SK-N-SH (cell line): ENCODE measurements around the gene AR. TPM values are rescaled to one million over a fixed set of nuclear protein-coding genes. Genes with fewer than 3 reads are reported as not detected.

Source experiments
- CTCF ChIA-PET: fragments of 300-600, 350-600 bp; formaldehyde crosslinking; extraction: SDS; loops from one replicate; lab custom pipeline; 2021; lab: Yijun Ruan, JAX
- POLR2A ChIA-PET: fragments of 350-600 bp; sonication (Branson Sonifier 250); formaldehyde crosslinking; extraction: SDS; loops from one replicate; lab custom pipeline; 2020; ENCODE audit warnings: antibody characterized with exemption, inconsistent platforms; lab: Yijun Ruan, JAX
- DNase-seq: peaks from one replicate; pipeline ENCODE4 v3.0.0; 2012
- H2AFZ ChIP-seq: fragments of 200-600 bp; sonication (generic); 2 replicates; pipeline ENCODE4 v1.8.1; 2016; ENCODE audit warnings: antibody characterized with exemption, mild to moderate bottlenecking, low read depth
- H3F3A ChIP-seq: fragments of 200-600 bp; sonication (generic); replicated peaks from 2 replicates; pipeline ENCODE3; 2016; ENCODE audit warnings: antibody characterized with exemption, mild to moderate bottlenecking; ENCODE audit not compliant: insufficient read depth
- H3K27ac ChIP-seq, 2 experiments: fragments of 200-500 bp in 1 of 2; fragments of 200-600 bp in 1 of 2; sonication (Bioruptor generic) in 1 of 2; sonication (generic), shearing (Covaris generic) in 1 of 2; 2 replicates each; pipeline versions ENCODE4 v1.5.1 to v1.6.1; 2014 to 2016; ENCODE audit warnings: low read depth in 2 of 2, inconsistent platforms in 1 of 2, low read length in 1 of 2, mild to moderate bottlenecking in 1 of 2, mixed read lengths in 1 of 2
- H3K27me3 ChIP-seq: fragments of 200-600 bp; sonication (generic), shearing (Covaris generic); 2 replicates; pipeline ENCODE4 v1.6.1; 2016; ENCODE audit warnings: mixed run types; ENCODE audit not compliant: insufficient read depth
- H3K36me3 ChIP-seq, 2 experiments: fragments of 200-500 bp in 1 of 2; fragments of 200-600 bp in 1 of 2; sonication (Bioruptor generic) in 1 of 2; sonication (generic) in 1 of 2; replicated peaks in 1 of 2; 2 replicates each; pipeline versions ENCODE3 to v1.5.1; 2014 to 2016; ENCODE audit warnings: low read length in 1 of 2, mild to moderate bottlenecking in 1 of 2; ENCODE audit not compliant: insufficient read depth in 2 of 2, control insufficient read depth in 1 of 2
- H3K4me1 ChIP-seq, 2 experiments: fragments of 200-500 bp in 1 of 2; fragments of 200-600 bp in 1 of 2; sonication (Bioruptor generic) in 1 of 2; sonication (generic), shearing (Covaris generic) in 1 of 2; 2 replicates each; pipeline versions ENCODE4 v1.5.1 to v1.6.1; 2014 to 2016; ENCODE audit warnings: low read depth in 1 of 2, low read length in 1 of 2, mixed run types in 1 of 2; ENCODE audit not compliant: insufficient read depth in 2 of 2, control insufficient read depth in 1 of 2
- H3K4me2 ChIP-seq: fragments of 200-600 bp; sonication (generic), shearing (Covaris generic); 2 replicates; pipeline ENCODE4 v1.6.1; 2017; ENCODE audit warnings: mixed run types
- H3K4me3 ChIP-seq, 2 experiments: fragments of 200-500 bp in 1 of 2; fragments of 200-600 bp in 1 of 2; sonication (Bioruptor generic) in 1 of 2; sonication (generic), shearing (Covaris generic) in 1 of 2; 2 replicates each; pipeline versions ENCODE4 v1.5.1 to v1.8.1; 2014 to 2016; ENCODE audit warnings: low read depth in 2 of 2, inconsistent platforms in 1 of 2, low read length in 1 of 2, mild to moderate bottlenecking in 1 of 2, mixed read lengths in 1 of 2, moderate library complexity in 1 of 2
- H3K79me2 ChIP-seq: fragments of 200-600 bp; sonication (generic); 2 replicates; pipeline ENCODE4 v1.8.1; 2017; ENCODE audit warnings: mild to moderate bottlenecking; ENCODE audit not compliant: insufficient read depth
- H3K9ac ChIP-seq: fragments of 200-600 bp; sonication (generic); 2 replicates; pipeline ENCODE4 v1.6.1; 2017; ENCODE audit warnings: mixed run types
- H3K9me2 ChIP-seq: fragments of 200-600 bp; sonication (generic); 2 replicates; pipeline ENCODE4 v1.6.1; 2017; ENCODE audit warnings: mixed run types
- H3K9me3 ChIP-seq: fragments of 200-600 bp; sonication (generic); 2 replicates; pipeline ENCODE4 v1.6.1; 2017; ENCODE audit warnings: mixed run types, mild to moderate bottlenecking, moderate library complexity
- H4K20me1 ChIP-seq: fragments of 200-600 bp; sonication (generic); 2 replicates; pipeline ENCODE4 v1.6.1; 2017; ENCODE audit warnings: mild to moderate bottlenecking, mixed run types; ENCODE audit not compliant: insufficient read depth
- CHD2 ChIP-seq: fragments of 150-350 bp; IDR thresholded peaks from 2 replicates; pipeline ENCODE4 v1.6.1; 2018; ENCODE audit warnings: low read length; ENCODE audit not compliant: partially characterized antibody
- EP300 ChIP-seq, 2 experiments: IDR thresholded peaks; 2 replicates each; pipeline versions ENCODE4 v1.4.0 to v1.6.1; 2012; ENCODE audit warnings: borderline replicate concordance in 1 of 2, low read depth in 1 of 2, low read length in 1 of 2
- FOSL2 ChIP-seq: IDR thresholded peaks from 2 replicates; pipeline ENCODE4 v1.4.0; 2012; ENCODE audit warnings: low read depth, mild to moderate bottlenecking, moderate library complexity, borderline replicate concordance
- FOXJ3 ChIP-seq: sonication (generic); formaldehyde crosslinking; IDR thresholded peaks from 2 replicates; pipeline ENCODE4 v1.5.1; 2020; ENCODE audit warnings: mild to moderate bottlenecking, missing genetic modification reagents
- GABPA ChIP-seq: IDR thresholded peaks from 2 replicates; pipeline ENCODE4 v1.4.0; 2012; ENCODE audit warnings: low read depth, mild to moderate bottlenecking
- GATA2 ChIP-seq: sonication (generic); formaldehyde crosslinking; IDR thresholded peaks from 2 replicates; pipeline ENCODE4 v1.5.0; 2020; ENCODE audit warnings: mild to moderate bottlenecking, missing genetic modification reagents
- RXRA ChIP-seq: IDR thresholded peaks from 2 replicates; pipeline ENCODE4 v1.4.0; 2012; ENCODE audit warnings: low read depth, mild to moderate bottlenecking, borderline replicate concordance
- TCF12 ChIP-seq: IDR thresholded peaks from 2 replicates; pipeline ENCODE4 v1.4.0; 2012
- TEAD4 ChIP-seq: IDR thresholded peaks from 2 replicates; pipeline ENCODE4 v1.4.0; 2012; ENCODE audit warnings: mild to moderate bottlenecking, borderline replicate concordance; ENCODE audit not compliant: insufficient read depth
- YY1 ChIP-seq: IDR thresholded peaks from 2 replicates; pipeline ENCODE4 v1.4.0; 2012; ENCODE audit warnings: low read depth, mild to moderate bottlenecking
- WGBS: methylation state at CpG from one replicate; pipeline ENCODE4 v1.1.6; 2017; ENCODE audit warnings: low lambda C conversion rate; 5-methylcytosine and 5-hydroxymethylcytosine counted together
- polyA plus RNA-seq, 3 experiments: library from polyadenylated mRNA; depleted of rRNA; stranded (reverse); fragments of >200 nt; gene quantifications; 2 replicates each; pipeline ENCODE4 v1.2.3, GENCODE V29; 2012
- TF ChIP-seq, protein P1 (sequence below): IDR thresholded peaks from 2 replicates; pipeline ENCODE4 v1.6.1; 2012; ENCODE audit warnings: mild to moderate bottlenecking, low read depth, low read length, moderate library complexity
- TF ChIP-seq, protein P2 (sequence below): IDR thresholded peaks from 2 replicates; pipeline ENCODE4 v1.4.0; 2012; ENCODE audit warnings: low read depth, borderline replicate concordance
- TF ChIP-seq, protein P3 (sequence below): fragments of 200-600 bp; sonication (generic); IDR thresholded peaks from 2 replicates; pipeline ENCODE4 v1.6.1; 2017; ENCODE audit warnings: antibody characterized with exemption, mild to moderate bottlenecking, moderate library complexity

Gene AR
- polyA plus RNA-seq, 1 of the 3 experiments (the other 2 are of a cell fraction): not detected

- TF ChIP-seq CHD2: no peak
Measured at GRCh38 chrX:67734111-67734753, 190.4 kb downstream of the AR start (continued).

DNA sequence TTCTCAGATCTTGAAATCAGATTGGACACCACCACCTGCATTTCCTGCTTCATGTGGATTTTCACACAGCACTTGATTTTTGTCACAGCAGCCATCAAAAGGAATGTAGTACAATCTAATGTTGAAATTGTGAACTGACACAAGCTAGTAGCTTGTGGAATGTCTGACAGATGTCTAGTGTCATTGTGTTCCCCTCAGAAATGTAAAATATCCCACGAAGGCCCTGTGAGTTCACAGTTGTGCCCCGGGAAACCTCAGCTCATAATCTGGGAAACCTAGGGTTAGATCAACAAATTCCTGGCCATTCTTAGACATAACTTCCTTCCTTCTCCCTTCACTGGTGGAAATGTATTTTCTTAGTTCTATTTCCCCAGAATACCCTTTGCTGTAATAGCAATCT lies 205.7 kb downstream of the AR start:
- ChIA-PET CTCF (no interaction called here), POLR2A (no interaction called here)
- no peak overlapping the region for H3K4me2 ChIP-seq

DNA sequence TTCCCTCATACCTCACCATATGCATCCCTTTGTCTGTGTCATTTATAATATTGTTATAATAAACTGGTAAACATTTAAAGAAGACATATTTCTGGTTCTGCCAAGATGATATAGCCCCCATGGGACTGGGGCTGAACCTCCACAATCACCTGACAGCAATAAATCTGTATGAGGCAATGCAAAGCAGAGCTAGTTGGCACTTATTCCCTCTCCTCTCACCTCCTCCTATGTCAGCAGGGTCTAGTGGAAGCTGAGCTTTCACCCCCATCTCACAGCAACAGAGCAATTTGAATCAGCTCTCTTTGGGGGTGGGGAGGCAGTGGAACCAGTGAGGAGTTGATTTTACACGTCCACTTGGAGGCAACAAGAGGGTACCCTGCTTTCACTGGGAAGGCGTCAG lies 206.9 kb downstream of the AR start:
- POLR2A ChIA-PET: no interaction called here
- no peaks in the 10 kb centered on the region for H3K9me2 ChIP-seq
- H3K9ac ChIP-seq: no peak overlapping the region
- no peaks in the 10 kb centered on the region for H3F3A ChIP-seq
- H3K4me3 ChIP-seq: no peak overlapping the region
- no peak for DNase-seq
- no peaks in the 10 kb centered on the region for H4K20me1 ChIP-seq
- H3K79me2 ChIP-seq: no peaks in the 10 kb centered on the region
- H3K4me1 ChIP-seq: no peaks in the 10 kb centered on the region
- no peaks in the 10 kb centered on the region for H3K27me3 ChIP-seq
- H2AFZ ChIP-seq: no peak overlapping the region
- 0 out of 2 replicates have a peak, but pooled peaks cover 5% of the 10 kb centered on the region for H3K9me3 ChIP-seq
- CTCF ChIA-PET: no interaction called here
- H3K4me2 ChIP-seq: no peak overlapping the region
- H3K27ac ChIP-seq: no peak overlapping the region
- WGBS: 0% methylated on average over 2 of the region's 2 CpGs
- H3K36me3 ChIP-seq: no peaks in the 10 kb centered on the region
- TF ChIP-seq FOSL2: no peak
- no peak for TF ChIP-seq TCF12
- TF ChIP-seq, protein P1, sequence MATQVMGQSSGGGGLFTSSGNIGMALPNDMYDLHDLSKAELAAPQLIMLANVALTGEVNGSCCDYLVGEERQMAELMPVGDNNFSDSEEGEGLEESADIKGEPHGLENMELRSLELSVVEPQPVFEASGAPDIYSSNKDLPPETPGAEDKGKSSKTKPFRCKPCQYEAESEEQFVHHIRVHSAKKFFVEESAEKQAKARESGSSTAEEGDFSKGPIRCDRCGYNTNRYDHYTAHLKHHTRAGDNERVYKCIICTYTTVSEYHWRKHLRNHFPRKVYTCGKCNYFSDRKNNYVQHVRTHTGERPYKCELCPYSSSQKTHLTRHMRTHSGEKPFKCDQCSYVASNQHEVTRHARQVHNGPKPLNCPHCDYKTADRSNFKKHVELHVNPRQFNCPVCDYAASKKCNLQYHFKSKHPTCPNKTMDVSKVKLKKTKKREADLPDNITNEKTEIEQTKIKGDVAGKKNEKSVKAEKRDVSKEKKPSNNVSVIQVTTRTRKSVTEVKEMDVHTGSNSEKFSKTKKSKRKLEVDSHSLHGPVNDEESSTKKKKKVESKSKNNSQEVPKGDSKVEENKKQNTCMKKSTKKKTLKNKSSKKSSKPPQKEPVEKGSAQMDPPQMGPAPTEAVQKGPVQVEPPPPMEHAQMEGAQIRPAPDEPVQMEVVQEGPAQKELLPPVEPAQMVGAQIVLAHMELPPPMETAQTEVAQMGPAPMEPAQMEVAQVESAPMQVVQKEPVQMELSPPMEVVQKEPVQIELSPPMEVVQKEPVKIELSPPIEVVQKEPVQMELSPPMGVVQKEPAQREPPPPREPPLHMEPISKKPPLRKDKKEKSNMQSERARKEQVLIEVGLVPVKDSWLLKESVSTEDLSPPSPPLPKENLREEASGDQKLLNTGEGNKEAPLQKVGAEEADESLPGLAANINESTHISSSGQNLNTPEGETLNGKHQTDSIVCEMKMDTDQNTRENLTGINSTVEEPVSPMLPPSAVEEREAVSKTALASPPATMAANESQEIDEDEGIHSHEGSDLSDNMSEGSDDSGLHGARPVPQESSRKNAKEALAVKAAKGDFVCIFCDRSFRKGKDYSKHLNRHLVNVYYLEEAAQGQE: no peak
- no peak for TF ChIP-seq EP300 (IDR thresholded peaks at IDR 0.05; ENCODE audit: borderline replicate concordance in 1 of 2, low read depth in 1 of 2, low read length in 1 of 2)
- TF ChIP-seq GABPA: no peak
- TF ChIP-seq GATA2 (CRISPR knock-in tag): no peak
- no peak for TF ChIP-seq RXRA
- TF ChIP-seq TEAD4: no peak
- TF ChIP-seq, protein P2, sequence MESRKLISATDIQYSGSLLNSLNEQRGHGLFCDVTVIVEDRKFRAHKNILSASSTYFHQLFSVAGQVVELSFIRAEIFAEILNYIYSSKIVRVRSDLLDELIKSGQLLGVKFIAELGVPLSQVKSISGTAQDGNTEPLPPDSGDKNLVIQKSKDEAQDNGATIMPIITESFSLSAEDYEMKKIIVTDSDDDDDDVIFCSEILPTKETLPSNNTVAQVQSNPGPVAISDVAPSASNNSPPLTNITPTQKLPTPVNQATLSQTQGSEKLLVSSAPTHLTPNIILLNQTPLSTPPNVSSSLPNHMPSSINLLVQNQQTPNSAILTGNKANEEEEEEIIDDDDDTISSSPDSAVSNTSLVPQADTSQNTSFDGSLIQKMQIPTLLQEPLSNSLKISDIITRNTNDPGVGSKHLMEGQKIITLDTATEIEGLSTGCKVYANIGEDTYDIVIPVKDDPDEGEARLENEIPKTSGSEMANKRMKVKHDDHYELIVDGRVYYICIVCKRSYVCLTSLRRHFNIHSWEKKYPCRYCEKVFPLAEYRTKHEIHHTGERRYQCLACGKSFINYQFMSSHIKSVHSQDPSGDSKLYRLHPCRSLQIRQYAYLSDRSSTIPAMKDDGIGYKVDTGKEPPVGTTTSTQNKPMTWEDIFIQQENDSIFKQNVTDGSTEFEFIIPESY: no peak

More for the DNA sequence above, 205.7 kb downstream of the AR start:
- TF ChIP-seq FOXJ3 (CRISPR knock-in tag) (no peak), YY1 (no peak)
- TF ChIP-seq, protein P3, sequence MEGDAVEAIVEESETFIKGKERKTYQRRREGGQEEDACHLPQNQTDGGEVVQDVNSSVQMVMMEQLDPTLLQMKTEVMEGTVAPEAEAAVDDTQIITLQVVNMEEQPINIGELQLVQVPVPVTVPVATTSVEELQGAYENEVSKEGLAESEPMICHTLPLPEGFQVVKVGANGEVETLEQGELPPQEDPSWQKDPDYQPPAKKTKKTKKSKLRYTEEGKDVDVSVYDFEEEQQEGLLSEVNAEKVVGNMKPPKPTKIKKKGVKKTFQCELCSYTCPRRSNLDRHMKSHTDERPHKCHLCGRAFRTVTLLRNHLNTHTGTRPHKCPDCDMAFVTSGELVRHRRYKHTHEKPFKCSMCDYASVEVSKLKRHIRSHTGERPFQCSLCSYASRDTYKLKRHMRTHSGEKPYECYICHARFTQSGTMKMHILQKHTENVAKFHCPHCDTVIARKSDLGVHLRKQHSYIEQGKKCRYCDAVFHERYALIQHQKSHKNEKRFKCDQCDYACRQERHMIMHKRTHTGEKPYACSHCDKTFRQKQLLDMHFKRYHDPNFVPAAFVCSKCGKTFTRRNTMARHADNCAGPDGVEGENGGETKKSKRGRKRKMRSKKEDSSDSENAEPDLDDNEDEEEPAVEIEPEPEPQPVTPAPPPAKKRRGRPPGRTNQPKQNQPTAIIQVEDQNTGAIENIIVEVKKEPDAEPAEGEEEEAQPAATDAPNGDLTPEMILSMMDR: no peak
- TF ChIP-seq, protein P2: no peak
- Histone ChIP-seq H3K9me3 (0 out of 2 replicates have a peak, but pooled peaks cover 5% of the 10 kb centered on the region), H4K20me1 (no peaks in the 10 kb centered on the region), H3K9me2 (no peaks in the 10 kb centered on the region), H3K27ac (no peak overlapping the region), H3F3A (no peaks in the 10 kb centered on the region), H3K9ac (no peak overlapping the region), H3K4me3 (no peak overlapping the region), H3K79me2 (no peaks in the 10 kb centered on the region), H3K36me3 (no peaks in the 10 kb centered on the region), H2AFZ (no peak overlapping the region), H3K27me3 (no peaks in the 10 kb centered on the region), H3K4me1 (no peaks in the 10 kb centered on the region)
- WGBS: 0% methylated on average over 2 of the region's 2 CpGs
- no peak for DNase-seq
